Endothelial cell (in vitro differentiated cells): ENCODE data around the gene RSRC1. TPM values are rescaled to one million over a fixed set of nuclear protein-coding genes. Genes with fewer than 3 reads are reported as not detected.

ENCODE experiments used
- DNase-seq: peaks from one replicate; pipeline ENCODE4 v3.0.0; 2021; ENCODE audit warnings: low spot score
- H3K27ac Mint-ChIP-seq: one replicate; pipeline ENCODE4 v1.8.0; 2021; ENCODE audit warnings: mixed read lengths, inconsistent platforms; ENCODE audit not compliant: unreplicated experiment
- H3K27me3 Mint-ChIP-seq: one replicate; pipeline ENCODE4 v1.8.0; 2021; ENCODE audit warnings: mild to moderate bottlenecking, moderate library complexity, mixed read lengths, inconsistent platforms; ENCODE audit not compliant: unreplicated experiment
- H3K36me3 Mint-ChIP-seq: one replicate; pipeline ENCODE4 v1.8.0; 2021; ENCODE audit warnings: mild to moderate bottlenecking, low read depth, mixed read lengths, inconsistent platforms; ENCODE audit not compliant: unreplicated experiment
- H3K4me1 Mint-ChIP-seq: one replicate; pipeline ENCODE4 v1.8.0; 2021; ENCODE audit warnings: mild to moderate bottlenecking, mixed read lengths, inconsistent platforms; ENCODE audit not compliant: unreplicated experiment
- H3K4me3 Mint-ChIP-seq: one replicate; pipeline ENCODE4 v1.8.0; 2021; ENCODE audit warnings: mild to moderate bottlenecking, mixed read lengths, inconsistent platforms; ENCODE audit not compliant: unreplicated experiment
- H3K9me3 Mint-ChIP-seq: one replicate; pipeline ENCODE4 v1.8.0; 2021; ENCODE audit warnings: mixed read lengths, inconsistent platforms; ENCODE audit not compliant: unreplicated experiment
- total RNA-seq: library from RNA; stranded (reverse); fragmentation: NEBNext Ultra II Directional; extraction: Animal tissue kit (Norgen Biotek cat#: 25700); gene quantifications from one replicate; pipeline ENCODE4 v1.2.1, GENCODE V29; 2021; ENCODE audit not compliant: unreplicated experiment
- TF ChIP-seq, protein P1 (sequence below): fragments of 200-600 bp; sonication (generic); IDR thresholded peaks from one replicate; pipeline ENCODE4 v1.5.0; 2021; ENCODE audit warnings: antibody characterized with exemption; ENCODE audit not compliant: unreplicated experiment

Gene RSRC1
- total RNA-seq, 1 donor from 2014 or later, result 24.7 TPM

DNA sequence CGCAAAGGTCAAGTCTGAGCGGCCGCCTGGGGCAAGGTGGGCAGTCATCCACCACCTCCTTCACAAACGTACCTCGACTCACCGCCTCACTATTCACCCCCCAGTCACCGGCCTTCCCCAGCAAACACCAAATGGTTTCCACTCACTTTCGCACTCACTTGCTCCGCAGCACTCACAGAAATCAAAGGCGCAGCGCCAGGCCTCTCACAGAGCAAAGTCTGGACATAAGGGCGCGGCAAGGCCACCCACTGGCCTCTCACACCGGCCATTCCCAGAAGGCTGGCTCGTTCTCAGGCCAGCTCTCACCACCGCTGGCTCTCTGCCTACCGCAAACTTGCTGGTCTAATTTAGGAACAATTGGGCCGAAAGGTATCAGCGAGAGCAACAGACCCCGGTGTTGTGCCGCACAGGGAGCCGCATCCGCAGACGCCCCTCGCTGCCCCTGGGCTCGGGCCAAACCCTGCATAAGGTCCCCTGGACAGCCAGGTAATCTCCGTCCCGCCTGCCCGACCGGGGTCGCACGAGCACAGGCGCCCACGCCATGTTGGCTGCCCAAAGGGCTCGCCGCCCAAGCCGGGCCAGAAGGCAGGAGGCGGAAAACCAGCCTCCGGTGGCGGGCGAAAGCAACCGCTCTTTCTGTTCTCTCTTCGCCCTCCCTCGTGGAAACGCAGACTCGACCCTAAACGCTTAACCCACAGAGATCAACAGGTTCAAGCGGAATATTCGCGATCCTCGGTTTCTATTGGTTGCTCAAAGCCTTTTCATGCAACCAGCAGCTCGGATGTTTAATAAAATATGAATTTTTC, 6.6 kb upstream of the RSRC1 start:
- Mint-ChIP-seq H3K9me3 (no peaks in the 10 kb centered on the region), H3K4me3 (peak overlapping the region; percentile 70), H3K4me1 (peaks cover 26% of the 10 kb centered on the region), H3K36me3 (peaks cover 4% of the 10 kb centered on the region), H3K27me3 (peaks cover 34% of the 10 kb centered on the region), H3K27ac (no peak overlapping the region)
- TF ChIP-seq, protein P1, sequence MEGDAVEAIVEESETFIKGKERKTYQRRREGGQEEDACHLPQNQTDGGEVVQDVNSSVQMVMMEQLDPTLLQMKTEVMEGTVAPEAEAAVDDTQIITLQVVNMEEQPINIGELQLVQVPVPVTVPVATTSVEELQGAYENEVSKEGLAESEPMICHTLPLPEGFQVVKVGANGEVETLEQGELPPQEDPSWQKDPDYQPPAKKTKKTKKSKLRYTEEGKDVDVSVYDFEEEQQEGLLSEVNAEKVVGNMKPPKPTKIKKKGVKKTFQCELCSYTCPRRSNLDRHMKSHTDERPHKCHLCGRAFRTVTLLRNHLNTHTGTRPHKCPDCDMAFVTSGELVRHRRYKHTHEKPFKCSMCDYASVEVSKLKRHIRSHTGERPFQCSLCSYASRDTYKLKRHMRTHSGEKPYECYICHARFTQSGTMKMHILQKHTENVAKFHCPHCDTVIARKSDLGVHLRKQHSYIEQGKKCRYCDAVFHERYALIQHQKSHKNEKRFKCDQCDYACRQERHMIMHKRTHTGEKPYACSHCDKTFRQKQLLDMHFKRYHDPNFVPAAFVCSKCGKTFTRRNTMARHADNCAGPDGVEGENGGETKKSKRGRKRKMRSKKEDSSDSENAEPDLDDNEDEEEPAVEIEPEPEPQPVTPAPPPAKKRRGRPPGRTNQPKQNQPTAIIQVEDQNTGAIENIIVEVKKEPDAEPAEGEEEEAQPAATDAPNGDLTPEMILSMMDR, result no peak
- DNase-seq, result peak; percentile 38

DNA sequence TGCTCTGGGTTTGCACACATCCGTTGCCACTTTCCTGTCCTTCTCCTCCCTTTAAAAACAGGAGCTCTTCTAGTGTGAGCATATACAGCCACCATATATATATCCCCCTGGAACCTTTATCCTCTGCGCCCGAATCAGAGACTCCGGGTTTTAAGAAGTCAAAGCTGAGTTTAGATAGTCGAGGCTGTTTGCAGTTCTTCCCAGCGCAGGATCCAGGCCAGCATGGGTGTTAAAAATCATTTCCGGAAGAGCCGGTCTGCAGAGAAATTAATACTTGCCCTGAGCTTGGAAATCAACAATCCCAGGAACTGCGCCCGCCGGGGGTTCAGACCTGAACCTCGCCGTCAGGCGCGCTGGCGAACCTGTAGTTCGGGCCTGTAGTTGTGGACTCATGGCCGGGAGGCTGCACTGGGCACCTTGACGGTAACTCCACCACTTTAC, 6.0 kb upstream of the RSRC1 start:
- H3K4me1 Mint-ChIP-seq, result peaks cover 26% of the 10 kb centered on the region
- peak overlapping the region; percentile 70 for H3K4me3 Mint-ChIP-seq
- H3K9me3 Mint-ChIP-seq, result no peaks in the 10 kb centered on the region
- H3K27ac Mint-ChIP-seq, result no peak overlapping the region
- TF ChIP-seq, protein P1, result no peak
- DNase-seq, result no peak
- H3K36me3 Mint-ChIP-seq, result peaks cover 4% of the 10 kb centered on the region
- H3K27me3 Mint-ChIP-seq, result peaks cover 37% of the 10 kb centered on the region

GRCh38 chr3:158104431-158104921, 5.4 kb upstream of the RSRC1 start:
- Mint-ChIP-seq H3K27ac (no peak overlapping the region), H3K4me3 (peak overlapping the region; percentile 47), H3K4me1 (peaks cover 28% of the 10 kb centered on the region)

DNA sequence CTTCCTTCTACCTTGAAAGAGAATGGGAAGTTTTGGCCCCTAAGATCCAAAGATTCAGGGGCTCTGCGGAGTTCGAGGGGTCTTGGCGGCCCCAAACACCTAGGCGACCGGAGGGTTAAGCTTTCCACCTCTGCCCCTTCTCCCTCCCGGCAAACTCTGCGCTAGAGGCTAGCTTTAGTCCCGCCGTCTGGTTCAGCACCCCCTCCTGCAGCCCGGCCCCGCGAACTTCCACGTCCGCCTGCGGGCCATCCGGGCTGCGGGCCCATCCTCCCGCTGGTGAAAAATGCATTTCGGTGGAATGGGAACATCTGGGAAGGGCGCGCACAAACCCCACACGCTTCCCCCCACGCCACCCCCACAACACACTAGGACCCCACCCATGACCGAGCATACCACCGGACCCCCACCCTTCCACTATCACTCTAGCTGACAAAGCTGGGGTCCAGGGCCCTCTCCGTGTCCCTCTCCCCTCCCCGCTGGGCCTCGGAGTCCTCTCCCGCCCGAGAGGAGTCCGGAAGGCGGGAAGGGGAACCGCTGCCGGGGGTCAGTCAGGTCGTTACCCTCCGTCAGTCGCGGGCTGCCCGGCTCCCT, 4.7 kb upstream of the RSRC1 start:
- no peak overlapping the region for H3K4me3 Mint-ChIP-seq
- H3K27me3 Mint-ChIP-seq, result peaks cover 40% of the 10 kb centered on the region
- no peaks in the 10 kb centered on the region for H3K9me3 Mint-ChIP-seq
- TF ChIP-seq, protein P1, result no peak
- H3K36me3 Mint-ChIP-seq, result peaks cover 4% of the 10 kb centered on the region
- peak; percentile 25 for DNase-seq
- no peak overlapping the region for H3K27ac Mint-ChIP-seq
- peaks cover 32% of the 10 kb centered on the region for H3K4me1 Mint-ChIP-seq

More at GRCh38 chr3:158104431-158104921, 5.4 kb upstream of the RSRC1 start:
- no peak for DNase-seq
- peaks cover 4% of the 10 kb centered on the region for H3K36me3 Mint-ChIP-seq
- H3K27me3 Mint-ChIP-seq, result peaks cover 38% of the 10 kb centered on the region
- TF ChIP-seq, protein P1, result no peak
- H3K9me3 Mint-ChIP-seq, result no peaks in the 10 kb centered on the region

DNA sequence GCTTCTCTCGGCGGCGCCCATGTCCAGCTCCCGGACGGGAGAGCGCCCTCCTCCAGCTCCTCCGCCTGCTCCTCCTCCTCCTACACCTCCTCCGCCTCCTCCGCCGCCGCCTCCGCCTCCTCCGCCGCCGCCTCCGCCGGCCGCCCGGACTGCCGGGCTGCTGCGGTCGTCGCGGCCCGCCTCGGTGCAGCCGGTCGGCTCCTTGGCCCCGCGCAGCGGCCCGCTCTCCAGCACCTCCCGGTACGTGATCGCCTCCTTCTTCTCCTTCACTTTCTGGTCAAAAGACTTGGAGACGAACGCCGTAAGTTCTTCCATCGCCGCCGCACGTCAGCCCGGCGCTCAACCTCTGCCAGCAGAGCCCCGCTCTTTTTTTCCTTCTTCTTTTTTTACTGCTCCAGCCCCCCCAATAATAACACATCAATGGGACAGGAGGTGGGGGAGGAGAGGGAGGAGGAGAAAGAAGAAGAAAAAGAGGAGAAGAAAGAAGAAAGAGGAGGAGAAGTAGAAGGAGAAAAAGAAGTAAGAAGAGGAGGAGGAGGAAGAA, 4.1 kb upstream of the RSRC1 start:
- no peaks in the 10 kb centered on the region for H3K9me3 Mint-ChIP-seq
- TF ChIP-seq, protein P1, result no peak
- H3K4me1 Mint-ChIP-seq, result peaks cover 32% of the 10 kb centered on the region
- peaks cover 37% of the 10 kb centered on the region for H3K27me3 Mint-ChIP-seq
- H3K27ac Mint-ChIP-seq, result no peak overlapping the region
- DNase-seq, result peak; percentile 38
- peak overlapping the region; percentile 89 for H3K4me3 Mint-ChIP-seq
- H3K36me3 Mint-ChIP-seq, result peaks cover 4% of the 10 kb centered on the region
